ENCODE measurements around the gene ADISSP. TPM values are rescaled to one million over a fixed set of nuclear protein-coding genes. Genes with fewer than 3 reads are reported as not detected.

ADISSP gene
- total and polyA plus RNA-seq, 4 donors = 8.6 to 53.7 (median 35.1) TPM

GRCh38 chr20:3745686-3746173, 21.8 kb downstream of the ADISSP start:
- H3K9ac ChIP-seq (ENCODE audit: insufficient read depth in 1 of 2, low read length in 2 of 2) = no peak overlapping the region
- TF ChIP-seq, protein P1, sequence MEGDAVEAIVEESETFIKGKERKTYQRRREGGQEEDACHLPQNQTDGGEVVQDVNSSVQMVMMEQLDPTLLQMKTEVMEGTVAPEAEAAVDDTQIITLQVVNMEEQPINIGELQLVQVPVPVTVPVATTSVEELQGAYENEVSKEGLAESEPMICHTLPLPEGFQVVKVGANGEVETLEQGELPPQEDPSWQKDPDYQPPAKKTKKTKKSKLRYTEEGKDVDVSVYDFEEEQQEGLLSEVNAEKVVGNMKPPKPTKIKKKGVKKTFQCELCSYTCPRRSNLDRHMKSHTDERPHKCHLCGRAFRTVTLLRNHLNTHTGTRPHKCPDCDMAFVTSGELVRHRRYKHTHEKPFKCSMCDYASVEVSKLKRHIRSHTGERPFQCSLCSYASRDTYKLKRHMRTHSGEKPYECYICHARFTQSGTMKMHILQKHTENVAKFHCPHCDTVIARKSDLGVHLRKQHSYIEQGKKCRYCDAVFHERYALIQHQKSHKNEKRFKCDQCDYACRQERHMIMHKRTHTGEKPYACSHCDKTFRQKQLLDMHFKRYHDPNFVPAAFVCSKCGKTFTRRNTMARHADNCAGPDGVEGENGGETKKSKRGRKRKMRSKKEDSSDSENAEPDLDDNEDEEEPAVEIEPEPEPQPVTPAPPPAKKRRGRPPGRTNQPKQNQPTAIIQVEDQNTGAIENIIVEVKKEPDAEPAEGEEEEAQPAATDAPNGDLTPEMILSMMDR (IDR thresholded peaks at IDR 0.05; ENCODE audit: control extremely low read depth, extremely low read depth) = no peak
- ATAC-seq (ENCODE audit: insufficient read depth, low FRiP score) (no peak), DNase-seq (no peak)
- no peaks in the 10 kb centered on the region for H3K9me3 ChIP-seq (ENCODE audit: control insufficient read depth in 4 of 4, insufficient read depth in 3 of 4, low read length in 3 of 4)
- H3K4me1 ChIP-seq (ENCODE audit: control insufficient read depth in 5 of 5, insufficient read depth in 5 of 5, low read length in 5 of 5) = peaks cover 0 to 6% (median 0%) of the 10 kb centered on the region in 5 donors
- WGBS, 2 donors = 75 to 77% methylated on average over 11 of the region's 11 CpGs
- no peak overlapping the region for H3K4me3 ChIP-seq
- peaks cover 0 to 11% (median 7%) of the 10 kb centered on the region in 4 donors for H3K36me3 ChIP-seq (ENCODE audit: control insufficient read depth in 4 of 4, insufficient read depth in 4 of 4, low read length in 4 of 4)
- H3K27me3 ChIP-seq (ENCODE audit: control insufficient read depth in 3 of 3, insufficient read depth in 3 of 3, low read length in 2 of 3) = peaks cover 0 to 15% (median 0%) of the 10 kb centered on the region in 3 donors
- no peak overlapping the region for H3K27ac ChIP-seq (ENCODE audit: low read depth in 1 of 2, low read length in 1 of 2)

DNA sequence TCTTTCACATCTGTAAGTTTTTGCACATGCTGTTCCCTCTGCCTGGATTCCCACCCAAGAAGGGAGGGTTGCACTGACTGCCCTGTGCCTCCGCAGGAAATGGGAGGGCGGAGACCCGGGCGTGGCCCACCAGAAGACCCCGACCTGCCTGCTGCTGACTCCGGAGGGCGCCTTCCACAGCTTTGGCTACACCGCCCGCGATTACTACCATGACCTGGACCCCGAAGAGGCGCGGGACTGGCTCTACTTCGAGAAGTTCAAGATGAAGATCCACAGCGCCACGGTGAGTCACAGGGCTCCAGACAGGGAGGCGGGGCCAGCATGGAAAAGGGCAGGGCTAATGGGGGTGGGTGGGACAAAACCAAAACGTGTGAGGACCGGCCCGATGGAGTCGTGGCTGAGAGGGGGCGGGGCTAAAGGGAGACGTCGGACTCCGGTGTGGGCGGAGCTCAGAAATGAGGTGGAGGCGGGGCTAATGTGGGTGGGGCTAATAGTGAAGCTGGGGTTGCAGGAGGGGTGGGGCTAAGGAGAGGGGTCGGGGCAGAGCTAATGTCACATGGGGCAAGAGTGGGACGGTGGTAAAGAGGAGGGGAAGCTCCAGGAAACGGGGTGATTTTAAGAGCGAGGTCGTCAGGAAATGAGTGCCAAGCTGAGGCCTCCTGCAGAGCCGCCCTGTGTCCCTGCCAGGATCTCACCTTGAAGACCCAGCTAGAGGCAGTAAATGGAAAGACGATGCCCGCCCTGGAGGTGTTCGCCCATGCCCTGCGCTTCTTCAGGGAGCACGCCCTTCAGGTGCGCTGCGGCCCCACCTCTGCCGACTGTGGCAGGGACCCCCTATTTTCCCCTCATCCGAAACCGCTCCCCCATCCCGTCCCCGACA, 22.5 kb downstream of the ADISSP start:
- Histone ChIP-seq H3K9ac (ENCODE audit: insufficient read depth in 1 of 2, low read length in 2 of 2) (no peak overlapping the region), H3K27ac (ENCODE audit: low read depth in 1 of 2, low read length in 1 of 2) (no peak overlapping the region), H3K27me3 (ENCODE audit: control insufficient read depth in 3 of 3, insufficient read depth in 3 of 3, low read length in 2 of 3) (peaks cover 0 to 11% (median 0%) of the 10 kb centered on the region in 3 donors), H3K36me3 (ENCODE audit: control insufficient read depth in 4 of 4, insufficient read depth in 4 of 4, low read length in 4 of 4) (peaks cover 0 to 9% (median 5%) of the 10 kb centered on the region in 4 donors), H3K4me3 (no peak overlapping the region), H3K9me3 (ENCODE audit: control insufficient read depth in 4 of 4, insufficient read depth in 3 of 4, low read length in 3 of 4) (no peaks in the 10 kb centered on the region), H3K4me1 (ENCODE audit: control insufficient read depth in 5 of 5, insufficient read depth in 5 of 5, low read length in 5 of 5) (peaks cover 0 to 12% (median 0%) of the 10 kb centered on the region in 5 donors)
- ATAC-seq (ENCODE audit: insufficient read depth, low FRiP score) (peak; percentile 83), DNase-seq (peak in 1 of 3 donors; percentile 61)
- WGBS, 2 donors = 41 to 44% methylated on average over 45 of the region's 45 CpGs
- TF ChIP-seq, protein P1 (IDR thresholded peaks at IDR 0.05; ENCODE audit: control extremely low read depth, extremely low read depth) = no peak

DNA sequence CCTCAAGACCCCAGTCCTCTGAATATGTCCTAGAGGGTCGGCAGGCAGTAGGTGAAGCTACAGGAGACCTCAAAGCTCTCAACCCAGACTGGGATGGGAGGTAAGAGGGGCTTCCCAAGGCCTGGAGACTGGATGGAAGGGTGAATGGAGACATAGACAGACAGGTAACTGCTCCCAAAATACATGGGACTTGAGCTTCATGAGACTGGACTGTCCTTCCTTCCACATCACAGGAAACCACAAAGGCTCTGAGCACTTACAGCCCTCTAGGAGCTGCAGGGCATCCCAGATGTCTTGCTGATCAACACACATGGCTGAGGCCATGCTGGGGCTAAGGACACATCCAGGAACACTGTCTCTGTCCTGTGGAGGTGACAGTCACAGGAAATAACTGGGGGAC, 23.5 kb downstream of the ADISSP start:
- Histone ChIP-seq H3K27ac (ENCODE audit: low read depth in 1 of 2, low read length in 1 of 2) (no peak overlapping the region), H3K4me3 (no peak overlapping the region), H3K4me1 (ENCODE audit: control insufficient read depth in 5 of 5, insufficient read depth in 5 of 5, low read length in 5 of 5) (peaks cover 0 to 12% (median 2%) of the 10 kb centered on the region in 5 donors), H3K36me3 (ENCODE audit: control insufficient read depth in 4 of 4, insufficient read depth in 4 of 4, low read length in 4 of 4) (peaks cover 0 to 9% (median 6%) of the 10 kb centered on the region in 4 donors), H3K9ac (ENCODE audit: insufficient read depth in 1 of 2, low read length in 2 of 2) (no peak overlapping the region), H3K27me3 (ENCODE audit: control insufficient read depth in 3 of 3, insufficient read depth in 3 of 3, low read length in 2 of 3) (peaks cover 0 to 8% (median 0%) of the 10 kb centered on the region in 3 donors), H3K9me3 (ENCODE audit: control insufficient read depth in 4 of 4, insufficient read depth in 3 of 4, low read length in 3 of 4) (no peaks in the 10 kb centered on the region)
- ATAC-seq (ENCODE audit: insufficient read depth, low FRiP score) (no peak), DNase-seq (no peak)
- TF ChIP-seq, protein P1 (IDR thresholded peaks at IDR 0.05; ENCODE audit: control extremely low read depth, extremely low read depth) = no peak
- 88% methylated on average over 1 of the region's 1 CpG for WGBS, 2 donors
